Activated naive CD4-positive, alpha-beta T cell treated with anti-CD3 and anti-CD28 coated beads for 36 hours (primary cell): Measurements from ENCODE around the gene APC2. TPM values are rescaled to one million over a fixed set of nuclear protein-coding genes. Genes with fewer than 3 reads are reported as not detected.
A peak's percentile ranks its signal among the peaks of the same experiment; 100 is the strongest.

Experiments used
- CTCF ChIA-PET: fragments of 350-600 bp; sonication (Branson Sonifier 250); formaldehyde crosslinking; loops from one replicate; lab custom pipeline; 2021; ENCODE audit warnings: antibody characterized with exemption; lab: Charles Lee
- DNase-seq: peaks from one replicate; pipeline ENCODE4 v3.0.0-alpha.2; 2020
- H3K27ac Mint-ChIP-seq: one replicate; pipeline ENCODE4 v1.8.0; 2021; ENCODE audit warnings: mild to moderate bottlenecking, mixed read lengths
- H3K27me3 Mint-ChIP-seq: one replicate; pipeline ENCODE4 v1.8.0; 2021; ENCODE audit warnings: low read depth, mixed read lengths
- H3K36me3 Mint-ChIP-seq: one replicate; pipeline ENCODE4 v1.8.0; 2021; ENCODE audit warnings: low read depth, mixed read lengths
- H3K4me1 Mint-ChIP-seq: one replicate; pipeline ENCODE4 v1.8.0; 2021; ENCODE audit warnings: low read depth, mixed read lengths
- H3K4me3 Mint-ChIP-seq: one replicate; pipeline ENCODE4 v1.8.0; 2021; ENCODE audit warnings: mild to moderate bottlenecking, moderate library complexity, mixed read lengths
- H3K9me3 Mint-ChIP-seq: one replicate; pipeline ENCODE4 v1.8.0; 2021; ENCODE audit warnings: mixed read lengths
- intact Hi-C: fragments of 100-400 bp; cut with micrococcal nuclease; formaldehyde crosslinking; loops from one replicate; pipeline ENCODE4 v1.15.1; 2023
- total RNA-seq, 2 experiments: library from RNA; stranded (reverse); gene quantifications; one replicate each; pipeline ENCODE4 v1.2.3, GENCODE V29; 2021

APC2 gene
- total RNA-seq, 2 experiments from 2014 or later: 0.07 to 0.12 TPM

DNA sequence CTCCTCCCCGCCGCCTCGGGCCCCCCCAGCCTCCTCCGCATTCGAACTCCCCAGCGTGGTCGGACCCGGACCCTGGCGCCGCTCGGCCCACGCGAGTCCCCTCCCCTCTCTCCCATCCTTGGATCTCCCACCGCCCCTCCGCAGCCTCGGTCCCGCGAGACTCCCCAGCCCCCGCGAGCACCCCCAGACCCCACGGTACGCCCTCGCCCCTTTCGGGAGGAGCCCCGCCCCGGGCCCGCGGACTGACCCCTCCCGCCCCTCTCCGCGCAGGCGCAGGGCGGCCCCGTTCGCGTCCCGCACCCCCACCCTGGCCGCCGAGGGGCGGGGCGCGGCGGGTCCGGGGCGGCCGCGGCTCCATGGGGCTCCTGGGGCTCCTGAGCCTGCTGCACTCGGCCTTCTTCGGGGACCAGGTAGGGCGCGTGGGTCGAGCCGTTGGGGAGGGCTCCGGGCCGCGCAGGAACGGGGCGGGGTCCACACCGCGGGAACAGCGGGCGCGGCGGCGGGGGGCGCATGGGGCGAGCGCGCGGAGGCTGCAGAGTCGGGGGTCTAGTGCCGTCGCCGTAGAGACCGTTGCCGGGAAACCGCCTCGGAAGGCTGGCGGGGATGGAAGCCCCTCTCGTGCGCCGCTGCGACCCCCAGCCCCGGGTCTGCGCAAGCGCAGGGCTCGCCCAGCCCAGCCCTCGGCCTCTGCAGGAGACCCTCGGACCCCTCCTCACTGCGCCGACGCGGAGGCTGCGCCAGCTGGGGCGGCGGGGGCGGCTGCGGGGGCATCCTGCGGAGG, 3.8 kb upstream of the APC2 start:
- CTCF ChIA-PET: interaction anchor here (1.0 to 1.8 kb wide), 4 partner anchors 9 to 56 kb away, joined by 3 to 11 read pairs (median 4); no protein-coding TSS in a partner anchor
- peaks cover 20% of the 10 kb centered on the region for H3K4me1 Mint-ChIP-seq
- H3K27me3 Mint-ChIP-seq: peaks cover 36% of the 10 kb centered on the region
- H3K36me3 Mint-ChIP-seq: peaks cover 15% of the 10 kb centered on the region
- H3K9me3 Mint-ChIP-seq: no peaks in the 10 kb centered on the region
- intact Hi-C loops: loop anchor here (2.0 kb wide), 1 partner anchor 169 kb away; no protein-coding TSS in a partner anchor
- DNase-seq: no peak
- H3K4me3 Mint-ChIP-seq: no peak overlapping the region
- no peak overlapping the region for H3K27ac Mint-ChIP-seq

DNA sequence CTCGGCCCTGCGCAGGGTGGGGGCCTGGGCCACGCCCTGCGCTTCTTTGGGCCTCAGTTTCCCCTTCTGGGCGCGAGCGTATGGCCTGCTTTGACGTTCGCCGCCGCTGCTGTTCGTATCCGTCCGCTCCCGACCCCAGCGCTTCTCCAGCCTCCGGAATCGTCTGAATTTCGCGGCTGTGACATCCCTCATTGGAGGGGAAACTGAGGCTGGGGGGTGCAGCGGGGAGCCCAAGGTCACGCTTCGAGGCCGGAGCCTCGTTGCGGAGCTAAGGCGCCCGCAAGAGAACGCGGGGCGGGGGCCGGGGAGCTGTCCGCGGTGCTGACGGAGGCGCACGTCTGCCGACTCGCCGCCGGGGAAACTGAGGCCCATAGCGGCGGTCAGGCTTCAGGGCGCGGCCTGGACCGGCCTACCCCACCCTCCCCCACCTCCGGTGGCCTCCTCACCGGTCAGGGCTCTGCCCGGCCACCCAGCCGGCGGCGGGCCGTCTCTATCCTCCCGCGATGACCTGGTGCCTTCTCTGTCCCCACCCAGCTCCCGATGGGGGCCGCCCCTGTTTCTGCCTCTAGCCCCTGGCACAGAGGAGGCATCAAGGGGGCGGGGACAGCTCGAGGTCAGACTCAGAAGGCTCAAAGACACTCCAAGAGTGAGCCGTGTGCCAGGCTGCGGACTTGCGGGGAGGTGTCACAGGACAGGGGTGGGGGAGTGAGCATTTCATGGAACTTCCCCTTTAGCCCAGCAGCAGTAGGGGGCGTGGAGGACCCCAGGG, 3.0 kb upstream of the APC2 start:
- DNase-seq: peak; percentile 33
- peaks cover 7% of the 10 kb centered on the region for H3K36me3 Mint-ChIP-seq
- no peak overlapping the region for H3K4me3 Mint-ChIP-seq

GRCh38 chr19:1447504-1447903, 2.4 kb upstream of the APC2 start:
- DNase-seq: no peak
- CTCF ChIA-PET: no interaction called here
- H3K4me3 Mint-ChIP-seq: no peak overlapping the region
- H3K9me3 Mint-ChIP-seq: no peaks in the 10 kb centered on the region
- H3K27ac Mint-ChIP-seq: no peak overlapping the region
- H3K36me3 Mint-ChIP-seq: peaks cover 3% of the 10 kb centered on the region
- intact Hi-C loops: no loop called here
- peaks cover 10% of the 10 kb centered on the region for H3K4me1 Mint-ChIP-seq
- peaks cover 46% of the 10 kb centered on the region for H3K27me3 Mint-ChIP-seq

More for the DNA sequence above, 3.0 kb upstream of the APC2 start:
- no peaks in the 10 kb centered on the region for H3K9me3 Mint-ChIP-seq
- CTCF ChIA-PET: no interaction called here
- peaks cover 15% of the 10 kb centered on the region for H3K4me1 Mint-ChIP-seq
- peaks cover 41% of the 10 kb centered on the region for H3K27me3 Mint-ChIP-seq
- intact Hi-C loops: no loop called here
- no peak overlapping the region for H3K27ac Mint-ChIP-seq

DNA sequence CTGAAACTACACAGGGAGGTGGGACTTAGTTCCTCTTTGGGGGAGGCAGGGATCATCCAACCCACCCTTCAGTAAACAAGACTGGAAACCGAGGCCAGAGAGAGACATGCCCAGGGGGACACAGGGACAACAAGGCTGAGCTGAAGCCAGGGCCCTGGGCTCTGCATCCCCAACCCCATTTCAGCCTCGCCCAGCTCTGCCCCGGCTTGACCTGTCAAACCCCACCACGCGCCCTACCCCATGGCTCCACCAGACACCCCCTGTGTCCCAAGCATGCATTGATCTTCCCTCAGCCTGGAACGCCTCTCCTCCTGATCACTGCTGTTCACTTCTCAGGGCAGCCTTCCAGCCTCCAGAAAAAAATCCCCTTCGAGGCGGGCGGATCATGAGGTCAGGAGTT, 2.0 kb upstream of the APC2 start:
- no peaks in the 10 kb centered on the region for H3K36me3 Mint-ChIP-seq
- H3K27me3 Mint-ChIP-seq: peaks cover 49% of the 10 kb centered on the region
- no peak overlapping the region for H3K4me3 Mint-ChIP-seq
- H3K4me1 Mint-ChIP-seq: peaks cover 10% of the 10 kb centered on the region
- CTCF ChIA-PET: no interaction called here
- no peak overlapping the region for H3K27ac Mint-ChIP-seq
- DNase-seq: no peak
- no peaks in the 10 kb centered on the region for H3K9me3 Mint-ChIP-seq
- intact Hi-C loops: no loop called here

DNA sequence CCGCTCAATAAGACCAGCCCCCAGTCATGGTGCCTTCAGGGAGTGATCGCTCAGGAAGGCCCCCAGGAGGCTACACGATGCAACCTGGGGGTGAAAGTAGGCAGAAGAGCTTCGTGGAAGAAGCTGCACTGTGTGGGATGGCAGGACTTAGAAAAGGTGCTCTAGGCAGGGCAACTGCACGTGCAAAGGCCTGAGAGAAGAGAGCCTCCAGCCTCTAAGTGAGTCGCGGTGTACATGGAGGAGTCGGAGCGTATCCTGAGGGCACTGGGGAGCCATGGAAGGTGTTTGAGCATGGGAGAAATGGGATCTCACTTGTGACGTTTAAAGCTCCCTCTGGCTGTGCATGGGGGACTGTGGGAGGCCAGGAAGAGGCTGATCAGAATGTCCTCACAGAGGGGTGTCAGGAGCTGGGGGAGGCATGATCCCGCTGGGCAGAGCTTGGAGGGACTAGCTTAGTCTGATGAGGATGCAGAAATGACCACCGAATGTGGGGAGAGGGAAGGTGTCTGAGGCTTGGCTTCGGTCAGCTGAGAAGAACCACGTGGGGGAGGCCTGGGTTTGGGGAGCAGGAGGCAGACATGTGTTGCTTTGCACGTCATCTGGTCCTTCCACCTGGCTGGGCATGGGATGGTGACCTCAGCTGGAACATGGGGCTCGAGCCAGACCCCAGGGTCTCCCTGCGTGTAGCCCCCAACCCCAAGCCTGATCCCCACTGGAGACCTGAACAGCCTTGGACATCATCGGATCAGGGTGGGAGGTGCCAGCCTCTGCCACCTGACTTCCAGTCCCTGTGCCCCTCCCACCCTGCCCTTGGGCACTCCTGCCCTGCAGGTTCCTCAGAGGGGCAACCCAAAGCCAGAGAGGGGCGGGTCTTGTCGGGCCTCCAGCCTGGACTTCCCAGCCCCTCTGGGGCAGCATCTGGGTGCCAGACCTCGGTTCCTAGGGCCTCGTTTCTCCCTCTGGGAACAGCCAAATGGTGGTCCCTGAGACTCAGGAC, 1.1 kb downstream of the APC2 start:
- CTCF ChIA-PET: interaction anchor here (1.2 kb wide), 1 partner anchor 16 kb away, joined by 4 read pairs; no protein-coding TSS in a partner anchor
- Mint-ChIP-seq H3K4me1 (peaks cover 13% of the 10 kb centered on the region), H3K4me3 (no peak overlapping the region), H3K27me3 (peaks cover 61% of the 10 kb centered on the region), H3K9me3 (no peaks in the 10 kb centered on the region), H3K36me3 (no peaks in the 10 kb centered on the region), H3K27ac (no peak overlapping the region)
- intact Hi-C loops: no loop called here
- DNase-seq: no peak

DNA sequence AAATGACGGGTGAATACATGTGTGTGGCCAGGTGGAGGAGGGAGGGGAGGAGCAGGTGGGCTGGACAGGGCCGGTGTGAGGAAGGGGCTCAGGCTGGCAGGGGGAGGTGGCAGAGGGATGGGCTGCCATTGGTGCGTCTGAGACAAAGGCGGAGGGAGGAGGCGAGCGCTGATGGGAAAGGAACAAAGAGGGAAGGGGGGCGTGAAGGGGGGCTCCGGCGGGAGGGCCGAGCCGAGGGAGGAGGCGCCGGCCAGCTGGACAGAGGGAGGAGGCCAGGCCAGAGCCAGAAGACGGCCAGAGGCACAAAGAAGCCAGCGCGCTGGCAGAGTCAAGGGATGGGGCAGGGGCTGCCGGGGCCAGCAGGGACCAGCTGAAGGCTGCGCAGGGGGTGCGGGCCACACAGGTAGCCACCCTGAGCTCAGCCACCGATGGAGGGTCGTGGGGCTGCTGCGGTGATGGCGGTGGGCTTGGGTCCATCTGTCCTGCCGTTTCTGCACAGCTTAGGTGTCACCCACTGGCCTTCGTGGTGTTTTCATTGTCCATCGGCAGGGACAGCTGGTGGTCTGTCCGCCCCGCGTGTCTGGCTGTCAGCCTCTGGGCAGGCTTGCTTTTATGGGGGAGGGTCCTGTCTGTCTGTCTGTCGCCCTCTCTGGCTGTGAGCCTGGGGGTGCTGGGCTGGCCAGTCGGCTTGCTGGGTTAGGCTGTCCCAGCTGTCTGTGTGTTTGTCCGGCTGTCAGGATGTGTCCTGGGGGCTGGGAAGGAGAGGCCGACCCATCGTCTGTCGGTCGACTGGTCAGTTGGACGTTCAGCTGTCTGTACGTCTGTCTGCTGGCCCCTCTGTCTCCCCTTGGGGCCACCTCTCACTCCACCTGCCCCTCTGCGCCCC, 2.2 kb downstream of the APC2 start:
- no peak overlapping the region for H3K4me3 Mint-ChIP-seq
- H3K27ac Mint-ChIP-seq: no peak overlapping the region
- H3K27me3 Mint-ChIP-seq: peaks cover 58% of the 10 kb centered on the region
- CTCF ChIA-PET: no interaction called here
- peaks cover 13% of the 10 kb centered on the region for H3K4me1 Mint-ChIP-seq
- DNase-seq: no peak
- intact Hi-C loops: no loop called here
- no peaks in the 10 kb centered on the region for H3K9me3 Mint-ChIP-seq
- no peaks in the 10 kb centered on the region for H3K36me3 Mint-ChIP-seq

DNA sequence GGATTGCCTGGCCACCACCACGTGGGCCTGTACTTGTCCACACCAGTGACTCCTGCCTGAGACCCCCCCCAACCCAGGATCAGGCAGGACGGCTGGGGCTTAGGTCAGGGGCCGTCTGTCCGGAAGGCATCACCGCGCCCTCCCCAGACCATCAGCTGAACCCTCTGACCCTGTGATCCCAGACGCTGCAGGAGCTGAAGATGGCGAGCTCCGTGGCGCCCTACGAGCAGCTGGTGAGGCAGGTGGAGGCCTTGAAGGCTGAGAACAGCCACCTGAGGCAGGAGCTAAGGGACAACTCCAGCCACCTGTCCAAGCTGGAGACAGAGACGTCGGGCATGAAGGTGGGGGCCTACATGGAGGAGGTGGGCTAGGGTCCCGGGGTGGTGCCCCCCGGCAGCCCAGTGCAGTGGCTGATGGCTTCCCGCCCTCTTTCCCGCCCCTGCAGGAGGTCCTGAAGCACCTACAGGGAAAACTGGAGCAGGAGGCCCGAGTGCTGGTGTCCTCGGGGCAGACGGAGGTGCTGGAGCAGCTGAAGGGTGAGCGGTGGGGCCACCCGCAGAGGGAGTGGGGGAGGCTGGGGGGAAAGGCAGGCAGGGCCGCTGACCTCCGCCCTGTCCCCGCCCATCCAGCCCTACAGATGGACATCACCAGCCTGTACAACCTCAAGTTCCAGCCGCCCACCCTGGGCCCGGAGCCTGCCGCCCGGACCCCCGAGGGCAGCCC, 3.0 kb downstream of the APC2 start:
- intact Hi-C loops: no loop called here
- H3K4me1 Mint-ChIP-seq: peaks cover 13% of the 10 kb centered on the region
- H3K9me3 Mint-ChIP-seq: no peaks in the 10 kb centered on the region
- H3K36me3 Mint-ChIP-seq: no peaks in the 10 kb centered on the region
- no peak for DNase-seq
- H3K27me3 Mint-ChIP-seq: peaks cover 53% of the 10 kb centered on the region
- CTCF ChIA-PET: no interaction called here
- H3K4me3 Mint-ChIP-seq: no peak overlapping the region
- H3K27ac Mint-ChIP-seq: no peak overlapping the region

- Mint-ChIP-seq H3K4me3 (no peak overlapping the region), H3K27me3 (peaks cover 52% of the 10 kb centered on the region), H3K4me1 (peaks cover 17% of the 10 kb centered on the region), H3K27ac (no peak overlapping the region), H3K36me3 (no peaks in the 10 kb centered on the region), H3K9me3 (no peaks in the 10 kb centered on the region)
- CTCF ChIA-PET: interaction anchor here (0.8 to 2.5 kb wide), 2 partner anchors 9 to 17 kb away, joined by 4 to 11 read pairs; no protein-coding TSS in a partner anchor
- DNase-seq: no peak
- intact Hi-C loops: no loop called here
Observed at GRCh38 chr19:1453525-1454364, 3.8 kb downstream of the APC2 start.

DNA sequence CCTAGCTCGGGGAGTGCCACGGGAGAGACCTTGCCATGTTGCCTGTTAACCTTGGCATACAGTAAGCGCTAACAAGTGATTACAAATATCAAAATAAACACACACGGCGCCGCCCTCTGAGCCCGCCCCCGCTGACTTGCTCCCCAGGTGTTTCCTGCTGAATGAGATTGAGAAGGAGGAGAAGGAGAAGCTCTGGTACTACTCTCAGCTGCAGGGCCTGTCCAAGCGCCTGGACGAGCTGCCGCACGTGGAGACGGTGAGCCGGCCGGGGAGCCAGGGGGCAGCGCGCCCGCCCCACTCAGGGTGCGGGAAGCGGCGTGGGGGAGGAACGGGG, 5.0 kb downstream of the APC2 start:
- Mint-ChIP-seq H3K36me3 (peaks cover 2% of the 10 kb centered on the region), H3K9me3 (no peaks in the 10 kb centered on the region), H3K27ac (no peak overlapping the region), H3K4me3 (no peak overlapping the region), H3K4me1 (peaks cover 17% of the 10 kb centered on the region), H3K27me3 (peaks cover 47% of the 10 kb centered on the region)
- no peak for DNase-seq
- CTCF ChIA-PET: interaction anchor here (0.6 to 2.5 kb wide), 2 partner anchors 10 to 12 kb away, joined by 3 to 11 read pairs; no protein-coding TSS in a partner anchor
- intact Hi-C loops: no loop called here
